OCI-LY7 (cell line): Measurements from ENCODE around the gene TCEANC.

Source experiments
- CTCF ChIP-seq: fragments of 200-600 bp; sonication (generic); conservative IDR thresholded peaks from 2 replicates; pipeline ENCODE4 v1.5.1; 2014; ENCODE audit warnings: mild to moderate bottlenecking, antibody characterized with exemption, low read length, moderate library complexity, mixed read lengths
- EZH2phosphoT487 ChIP-seq: fragments of 200-600 bp; sonication (generic); IDR thresholded peaks from 2 replicates; pipeline ENCODE4 v1.6.1; 2018; ENCODE audit warnings: low read depth, borderline replicate concordance, mild to moderate bottlenecking, mixed run types, antibody characterized with exemption, low read length, moderate library complexity, mixed read lengths

- no peak for TF ChIP-seq CTCF
- no peak for TF ChIP-seq EZH2phosphoT487
Observed at GRCh38 chrX:13627306-13627705, 25.6 kb upstream of the TCEANC start.
